Measurements from ENCODE around the gene PKD1.

- TF ChIP-seq EZH2 (IDR thresholded peaks at IDR 0.05) (no peak), POLR2A (IDR thresholded peaks at IDR 0.05; ENCODE audit: borderline replicate concordance, extremely low read depth, insufficient read depth, insufficient read length) (no peak), CTCF (IDR thresholded peaks at IDR 0.05 in 2 of 3, conservative IDR thresholded peaks at IDR 0.05 in 1 of 3; ENCODE audit: borderline replicate concordance in 1 of 3, insufficient read depth in 1 of 3, low read depth in 2 of 3, low read length in 2 of 3) (no peak), REST (IDR thresholded peaks at IDR 0.05; ENCODE audit: low read depth) (no peak), ZBTB33 (IDR thresholded peaks at IDR 0.05; ENCODE audit: extremely low read depth, insufficient replicate concordance, low read length) (no peak), SIN3A (IDR thresholded peaks at IDR 0.05; ENCODE audit: low read depth) (no peak), EZH2phosphoT487 (IDR thresholded peaks at IDR 0.05; ENCODE audit: borderline replicate concordance) (no peak)
Observed at GRCh38 chr16:2058872-2059271, 76.8 kb downstream of the PKD1 start.

Data from HCT116 (cell line).